GM18502 (cell line): ENCODE data around the gene CFAP74.

Source experiments
- ATAC-seq: cut with Tn5 transposase; IDR thresholded peaks from one replicate; pipeline ENCODE4 v1.9.1; 2021; ENCODE audit warnings: mild to moderate bottlenecking; ENCODE audit not compliant: unreplicated experiment, poor library complexity

The CFAP74 gene

GRCh38 chr1:2003541-2004131, at the start of gene CFAP74:
CFAP74 (minus strand) TSS chr1:2003786; CDS start chr1:1990956, 12,830 bp downstream.
- ATAC-seq: no peak

- no peak for ATAC-seq
These were observed 49.6 kb upstream of the CFAP74 start for GRCh38 chr1:2053217-2053616.

- no peak for ATAC-seq
These were observed 49.2 kb upstream of the CFAP74 start for GRCh38 chr1:2052756-2053155.

- ATAC-seq: no peak
These were observed 48.6 kb upstream of the CFAP74 start for GRCh38 chr1:2052054-2052679.

- no peak for ATAC-seq
These were observed 47.5 kb upstream of the CFAP74 start for GRCh38 chr1:2050793-2051682.

- peak; percentile 16 for ATAC-seq
These were observed 46.8 kb upstream of the CFAP74 start for GRCh38 chr1:2050461-2050792.

GRCh38 chr1:2049718-2050431, 46.3 kb upstream of the CFAP74 start, which contains the start of gene PRKCZ:
PRKCZ (plus strand) TSS chr1:2050411; CDS start chr1:2050631, 220 bp downstream.
- peak; percentile 82 for ATAC-seq

GRCh38 chr1:2049225-2049717, 45.7 kb upstream of the CFAP74 start:
- ATAC-seq: no peak

- ATAC-seq: no peak
These were observed 44.5 kb upstream of the CFAP74 start for GRCh38 chr1:2047749-2048729.

GRCh38 chr1:2046953-2047748, 43.6 kb upstream of the CFAP74 start:
- no peak for ATAC-seq

GRCh38 chr1:2046174-2046917, 42.8 kb upstream of the CFAP74 start:
- ATAC-seq: no peak

- no peak for ATAC-seq
These were observed 42.0 kb upstream of the CFAP74 start for GRCh38 chr1:2045468-2046173.

GRCh38 chr1:2044510-2045319, 41.1 kb upstream of the CFAP74 start:
- peak; percentile 50 for ATAC-seq

- no peak for ATAC-seq
These were observed 40.3 kb upstream of the CFAP74 start for GRCh38 chr1:2043886-2044285.

- no peak for ATAC-seq
These were observed 39.5 kb upstream of the CFAP74 start for GRCh38 chr1:2042830-2043773.
